ENCODE data around the gene UPK2. TPM values are rescaled to one million over a fixed set of nuclear protein-coding genes. Genes with fewer than 3 reads are reported as not detected.

Gene UPK2
- total RNA-seq (not detected), polyA plus RNA-seq (not detected)

DNA sequence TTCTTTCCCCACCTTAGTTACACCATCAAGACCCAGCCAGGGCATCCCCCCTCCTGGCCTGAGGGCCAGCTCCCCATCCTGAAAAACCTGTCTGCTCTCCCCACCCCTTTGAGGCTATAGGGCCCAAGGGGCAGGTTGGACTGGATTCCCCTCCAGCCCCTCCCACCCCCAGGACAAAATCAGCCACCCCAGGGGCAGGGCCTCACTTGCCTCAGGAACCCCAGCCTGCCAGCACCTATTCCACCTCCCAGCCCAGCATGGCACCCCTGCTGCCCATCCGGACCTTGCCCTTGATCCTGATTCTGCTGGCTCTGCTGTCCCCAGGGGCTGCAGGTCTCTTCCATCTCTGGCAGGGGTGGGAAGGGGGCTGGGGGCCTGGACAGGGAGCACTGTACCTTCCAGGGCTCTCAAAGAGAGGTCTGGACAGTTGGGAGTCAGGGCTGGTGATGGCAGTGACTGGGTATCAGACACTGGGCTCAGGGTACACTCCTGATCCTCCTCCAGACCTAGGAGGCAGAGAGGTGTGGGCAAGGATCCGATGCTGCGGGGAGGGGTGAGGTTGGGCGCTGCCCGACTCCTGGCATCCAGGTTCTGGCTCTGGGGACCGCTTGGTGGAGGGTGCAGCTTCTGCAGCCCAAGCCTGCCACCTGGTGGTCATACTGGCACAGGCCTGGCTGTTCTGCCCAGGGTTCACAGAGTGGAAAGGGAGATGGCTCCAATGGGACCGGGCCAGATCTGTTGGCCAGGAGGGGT is at the start of gene UPK2:
Gene UPK2 (plus strand): TSS at position 205 of the 753 bp plus-strand sequence. CDS start 53 bp downstream, at position 258.
- intact Hi-C loops (cut with DNase I) = loop anchor here (1.0 to 2.0 kb wide), 3 partner anchors 23 to 267 kb away; no protein-coding TSS in a partner anchor
- Histone ChIP-seq H3K36me3 (no peaks in the 10 kb centered on the region), H3K9me3 (no peaks in the 10 kb centered on the region), H3K27me3 (no peaks in the 10 kb centered on the region), H3K4me1 (peaks cover 0 to 4% (median 2%) of the 10 kb centered on the region in 4 donors), H3K27ac (no peak within 1 kb of the TSS), H3K4me3 (no peak within 1 kb of the TSS)
- TF ChIP-seq, protein P1, sequence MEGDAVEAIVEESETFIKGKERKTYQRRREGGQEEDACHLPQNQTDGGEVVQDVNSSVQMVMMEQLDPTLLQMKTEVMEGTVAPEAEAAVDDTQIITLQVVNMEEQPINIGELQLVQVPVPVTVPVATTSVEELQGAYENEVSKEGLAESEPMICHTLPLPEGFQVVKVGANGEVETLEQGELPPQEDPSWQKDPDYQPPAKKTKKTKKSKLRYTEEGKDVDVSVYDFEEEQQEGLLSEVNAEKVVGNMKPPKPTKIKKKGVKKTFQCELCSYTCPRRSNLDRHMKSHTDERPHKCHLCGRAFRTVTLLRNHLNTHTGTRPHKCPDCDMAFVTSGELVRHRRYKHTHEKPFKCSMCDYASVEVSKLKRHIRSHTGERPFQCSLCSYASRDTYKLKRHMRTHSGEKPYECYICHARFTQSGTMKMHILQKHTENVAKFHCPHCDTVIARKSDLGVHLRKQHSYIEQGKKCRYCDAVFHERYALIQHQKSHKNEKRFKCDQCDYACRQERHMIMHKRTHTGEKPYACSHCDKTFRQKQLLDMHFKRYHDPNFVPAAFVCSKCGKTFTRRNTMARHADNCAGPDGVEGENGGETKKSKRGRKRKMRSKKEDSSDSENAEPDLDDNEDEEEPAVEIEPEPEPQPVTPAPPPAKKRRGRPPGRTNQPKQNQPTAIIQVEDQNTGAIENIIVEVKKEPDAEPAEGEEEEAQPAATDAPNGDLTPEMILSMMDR (IDR thresholded peaks at IDR 0.05) = peak; percentile 95 to 96 (median 96)
- TF ChIP-seq POLR2A (IDR thresholded peaks at IDR 0.05) (no peak), EP300 (IDR thresholded peaks at IDR 0.05) (no peak)
- 4 to 8% methylated on average over 7 of the region's 7 CpGs for WGBS, 2 donors
- peak; percentile 94 for DNase-seq

DNA sequence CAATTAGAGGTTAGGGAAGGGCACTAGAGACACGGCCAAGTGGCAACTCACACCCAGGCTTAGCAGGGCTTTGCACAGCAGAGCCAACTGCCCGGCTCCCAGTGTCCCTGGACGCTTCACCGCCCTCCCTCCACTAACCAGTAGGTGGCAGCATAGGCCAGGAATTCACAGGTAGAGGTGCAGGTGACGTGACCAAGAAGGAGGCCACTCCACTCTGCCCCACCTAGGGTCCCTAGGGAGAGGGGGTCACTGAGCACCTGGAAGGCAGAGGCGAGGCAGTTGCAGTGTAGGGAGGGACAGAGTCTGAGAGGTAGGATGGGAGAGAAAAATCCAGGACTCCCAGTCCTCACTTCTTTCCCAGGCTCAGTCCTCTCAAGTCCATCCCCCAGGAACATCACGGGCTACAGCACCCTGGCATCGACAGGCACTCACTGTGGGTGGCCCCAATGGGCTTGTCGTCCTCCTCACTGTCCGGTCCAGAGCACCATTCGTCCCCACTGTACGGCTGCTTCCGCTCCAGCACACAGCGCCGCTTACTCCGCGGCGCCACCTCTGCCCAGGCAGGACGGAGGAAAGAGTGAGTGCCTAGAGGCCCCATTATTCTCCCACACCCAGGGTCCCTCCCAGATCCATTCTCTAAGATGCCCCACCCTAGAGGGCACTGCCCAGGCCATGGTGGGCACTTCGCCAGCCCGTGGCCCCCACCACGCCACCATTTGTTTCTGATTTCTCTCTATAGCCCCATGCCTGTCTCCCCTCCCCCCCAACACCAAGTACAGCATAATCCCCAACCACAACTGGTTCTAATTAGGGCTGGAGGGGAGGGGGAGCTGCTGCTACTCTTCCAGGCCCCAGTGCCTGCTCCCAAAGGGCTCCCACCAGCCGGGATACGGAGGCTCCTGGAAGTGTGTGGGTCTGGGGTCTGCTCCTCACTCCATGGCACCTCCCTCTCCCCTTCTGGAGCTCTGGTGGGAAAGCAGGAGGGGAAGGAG is 48.8 kb upstream of the UPK2 start:
- WGBS, 2 donors = 35 to 57% methylated on average over 24 of the region's 24 CpGs

DNA sequence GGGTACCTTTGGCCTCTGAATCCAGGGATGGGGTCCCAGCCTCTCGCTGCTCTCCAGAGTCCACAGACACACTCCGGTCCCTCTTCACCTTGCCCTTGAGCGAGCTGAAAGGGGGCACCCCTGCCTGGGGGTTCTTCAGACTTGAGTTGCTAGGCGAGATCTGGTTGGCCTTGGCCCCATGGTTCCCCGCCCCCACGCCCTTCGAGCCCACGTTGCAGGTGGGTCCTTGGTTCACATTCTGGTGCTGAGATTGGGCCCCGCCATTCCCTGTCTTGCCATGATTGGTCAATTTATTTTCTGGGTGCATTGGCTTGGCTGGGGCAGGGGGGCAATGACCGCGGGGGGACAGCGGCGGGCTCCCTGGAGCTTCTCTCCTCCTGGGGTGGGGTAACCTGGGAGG is 47.8 kb upstream of the UPK2 start:
- Histone ChIP-seq H3K4me3 (no peak overlapping the region), H3K36me3 (peaks cover 0 to 45% (median 17%) of the 10 kb centered on the region in 4 donors)

More for the DNA sequence above, 48.8 kb upstream of the UPK2 start:
- peak overlapping the region; percentile 95 to 100 (median 100) for H3K27ac ChIP-seq
- intact Hi-C loops (cut with DNase I) = loop anchor here (1.0 to 5.0 kb wide), 4 partner anchors 23 to 217 kb away; partner anchors contain the start of genes DDX6 and UPK2
- no peak for TF ChIP-seq POLR2A (IDR thresholded peaks at IDR 0.05)
- TF ChIP-seq EP300 (IDR thresholded peaks at IDR 0.05) = no peak
- TF ChIP-seq, protein P1 (IDR thresholded peaks at IDR 0.05) = peak; percentile 94 to 99 (median 98)
- peak in 2 of 4 donors; percentile 19 to 41 for TF ChIP-seq POLR2AphosphoS5 (IDR thresholded peaks at IDR 0.05)
- DNase-seq = peak; percentile 92
- no peaks in the 10 kb centered on the region for H3K9me3 ChIP-seq
- H3K36me3 ChIP-seq = peaks cover 4 to 54% (median 25%) of the 10 kb centered on the region in 4 donors
- H3K27me3 ChIP-seq = no peaks in the 10 kb centered on the region
- H3K4me3 ChIP-seq = no peak overlapping the region
- peaks cover 0 to 68% (median 62%) of the 10 kb centered on the region in 4 donors for H3K4me1 ChIP-seq

More for the DNA sequence above, 47.8 kb upstream of the UPK2 start:
- Histone ChIP-seq H3K27ac (peak overlapping the region; percentile 95 to 100 (median 100)), H3K27me3 (no peaks in the 10 kb centered on the region), H3K9me3 (no peaks in the 10 kb centered on the region), H3K4me1 (peaks cover 0 to 72% (median 67%) of the 10 kb centered on the region in 4 donors)
- DNase-seq = no peak
- TF ChIP-seq POLR2A (IDR thresholded peaks at IDR 0.05) (no peak), POLR2AphosphoS5 (IDR thresholded peaks at IDR 0.05) (no peak), EP300 (IDR thresholded peaks at IDR 0.05) (no peak)
- TF ChIP-seq, protein P1 (IDR thresholded peaks at IDR 0.05) = no peak
- WGBS, 2 donors = 83 to 87% methylated on average over 13 of the region's 13 CpGs
- intact Hi-C loops (cut with DNase I) = loop anchor here (2.0 to 5.0 kb wide), 2 partner anchors 116 to 217 kb away; partner anchors contain the start of gene DDX6

All from sigmoid colon (tissue), 7 donors.